ENCODE data around the gene BABAM2. TPM values are rescaled to one million over a fixed set of nuclear protein-coding genes. Genes with fewer than 3 reads are reported as not detected.
"Not testable (repeated sequence)": the region's sequence is repeated elsewhere in the genome, so short reads cannot be mapped to it uniquely, and the experiment has no call there.

The BABAM2 gene
- total RNA-seq, 1 experiment from 2014 or later, result 27.1 TPM

GRCh38 chr2:27863146-27863545 lies 27.4 kb upstream of the BABAM2 start:
- no peak overlapping the region for H3K4ac ChIP-seq (ENCODE audit: low read depth, low read length)
- TF ChIP-seq CTCF (conservative IDR thresholded peaks at IDR 0.05), result no peak
- H2AFZ ChIP-seq (ENCODE audit: low read length), result no peak overlapping the region

GRCh38 chr2:27863955-27864354 lies 26.6 kb upstream of the BABAM2 start:
- not testable (repeated sequence) for H3K27ac ChIP-seq (ENCODE audit: insufficient read length, low read depth, low read length); H3K4me1 ChIP-seq (ENCODE audit: insufficient read depth, low read length); H4K5ac ChIP-seq (ENCODE audit: insufficient read length, low read depth, low read length); H4K91ac ChIP-seq (ENCODE audit: insufficient read length, low read depth, low read length); H2BK12ac ChIP-seq (ENCODE audit: insufficient read length, low read depth, low read length); H3K23me2 ChIP-seq (ENCODE audit: insufficient read length, low read depth, low read length, poor library complexity, severe bottlenecking); H3K9me3 ChIP-seq (ENCODE audit: control insufficient read depth, low read depth, low read length); H4K8ac ChIP-seq (replicated peaks; ENCODE audit: insufficient read length, low read depth, low read length); H3K4me2 ChIP-seq (ENCODE audit: insufficient read depth, insufficient read length, low read length); H2AK5ac ChIP-seq (ENCODE audit: insufficient read length, low read length); H3K4me3 Mint-ChIP-seq; H3K4me1 Mint-ChIP-seq; H3K56ac ChIP-seq (ENCODE audit: insufficient read length, low read depth, low read length); H3K9me3 Mint-ChIP-seq; H3K4ac ChIP-seq (ENCODE audit: low read depth, low read length); H2AFZ ChIP-seq (ENCODE audit: low read length); H3K9ac ChIP-seq (ENCODE audit: extremely low read depth, insufficient read length, low read length); H3K18ac ChIP-seq (ENCODE audit: insufficient read length, low read depth, low read length); H4K20me1 ChIP-seq (ENCODE audit: control insufficient read depth, insufficient read depth, insufficient read length); H2BK15ac ChIP-seq (ENCODE audit: low read depth, low read length); H3K14ac ChIP-seq (ENCODE audit: insufficient read depth, low read length); H2BK20ac ChIP-seq (ENCODE audit: low read depth, low read length, poor library complexity, severe bottlenecking); DNase-seq; H3T11ph ChIP-seq (ENCODE audit: low read length); H3K27ac Mint-ChIP-seq; H3K79me1 ChIP-seq (ENCODE audit: insufficient read depth, low read depth, low read length, poor library complexity, severe bottlenecking); H3K23ac ChIP-seq (ENCODE audit: insufficient read length, low read depth, low read length); H3K27me3 ChIP-seq (ENCODE audit: insufficient read depth, low read length); H3K36me3 Mint-ChIP-seq (ENCODE audit: insufficient read depth in 1 of 3, low read depth in 3 of 3); H2BK5ac ChIP-seq (ENCODE audit: insufficient read length, low read length); H2BK120ac ChIP-seq (ENCODE audit: low read depth, low read length, poor library complexity, severe bottlenecking); H3K79me2 ChIP-seq (ENCODE audit: insufficient read depth, low read length)
- WGBS (ENCODE audit: extremely low coverage, insufficient read length, low lambda C conversion rate), result no CpG with 5 or more reads among the region's 5 CpGs
- H3K27me3 Mint-ChIP-seq (ENCODE audit: low read depth), result peaks cover 52% of the 10 kb centered on the region

More at GRCh38 chr2:27863146-27863545, 27.4 kb upstream of the BABAM2 start:
- no peak for DNase-seq
- no peak overlapping the region for H3K23ac ChIP-seq (ENCODE audit: insufficient read length, low read depth, low read length)
- no peaks in the 10 kb centered on the region for H3K79me1 ChIP-seq (ENCODE audit: insufficient read depth, low read depth, low read length, poor library complexity, severe bottlenecking)
- Mint-ChIP-seq H3K27ac (no peak overlapping the region), H3K9me3 (peaks cover 2 to 3% of the 10 kb centered on the region in 2 experiments; a peak in 3 of 5 replicates), H3K27me3 (ENCODE audit: low read depth) (peaks cover 56% of the 10 kb centered on the region), H3K4me3 (no peak overlapping the region), H3K4me1 (peaks cover 0 to 2% of the 10 kb centered on the region in 2 experiments; a peak in 1 of 4 replicates), H3K36me3 (ENCODE audit: insufficient read depth in 1 of 3, low read depth in 3 of 3) (no peaks in the 10 kb centered on the region; a peak in 1 of 7 replicates)
- no peak overlapping the region for H2BK5ac ChIP-seq (ENCODE audit: insufficient read length, low read length)
- H3K18ac ChIP-seq (ENCODE audit: insufficient read length, low read depth, low read length), result no peak overlapping the region
- no peaks in the 10 kb centered on the region for H3K79me2 ChIP-seq (ENCODE audit: insufficient read depth, low read length)
- no peaks in the 10 kb centered on the region for H4K20me1 ChIP-seq (ENCODE audit: control insufficient read depth, insufficient read depth, insufficient read length)
- H4K91ac ChIP-seq (ENCODE audit: insufficient read length, low read depth, low read length), result no peak overlapping the region
- peaks cover 3% of the 10 kb centered on the region; the same call in 1 of the 2 replicates for H3K27me3 ChIP-seq (ENCODE audit: insufficient read depth, low read length)
- H3K56ac ChIP-seq (ENCODE audit: insufficient read length, low read depth, low read length), result no peak overlapping the region
- H2BK12ac ChIP-seq (ENCODE audit: insufficient read length, low read depth, low read length), result no peak overlapping the region
- H3K23me2 ChIP-seq (ENCODE audit: insufficient read length, low read depth, low read length, poor library complexity, severe bottlenecking), result no peaks in the 10 kb centered on the region
- H2BK20ac ChIP-seq (ENCODE audit: low read depth, low read length, poor library complexity, severe bottlenecking), result no peak overlapping the region
- H3K4me2 ChIP-seq (ENCODE audit: insufficient read depth, insufficient read length, low read length), result no peak overlapping the region
- H4K5ac ChIP-seq (ENCODE audit: insufficient read length, low read depth, low read length), result no peak overlapping the region
- H3K9me3 ChIP-seq (ENCODE audit: control insufficient read depth, low read depth, low read length), result no peaks in the 10 kb centered on the region
- WGBS (ENCODE audit: extremely low coverage, insufficient read length, low lambda C conversion rate), result no CpG with 5 or more reads among the region's 1 CpG
- H3K27ac ChIP-seq (ENCODE audit: insufficient read length, low read depth, low read length), result no peak overlapping the region
- no peaks in the 10 kb centered on the region for H3K4me1 ChIP-seq (ENCODE audit: insufficient read depth, low read length)
- no peak overlapping the region for H2AK5ac ChIP-seq (ENCODE audit: insufficient read length, low read length)
- H3K14ac ChIP-seq (ENCODE audit: insufficient read depth, low read length), result no peak overlapping the region
- no peak overlapping the region for H4K8ac ChIP-seq (replicated peaks; ENCODE audit: insufficient read length, low read depth, low read length)
- H3T11ph ChIP-seq (ENCODE audit: low read length), result no peak overlapping the region
- H2BK120ac ChIP-seq (ENCODE audit: low read depth, low read length, poor library complexity, severe bottlenecking), result no peak overlapping the region
- no peak overlapping the region for H2BK15ac ChIP-seq (ENCODE audit: low read depth, low read length)
- no peak overlapping the region for H3K9ac ChIP-seq (ENCODE audit: extremely low read depth, insufficient read length, low read length)

Measured in H9 (cell line).